Measurements from ENCODE around the gene HNRNPA0.

GRCh38 chr5:137758121-137758520, 4.0 kb upstream of the HNRNPA0 start:
- no peak for TF ChIP-seq ZFP30 (CRISPR knock-in tag; IDR thresholded peaks at IDR 0.05)
- TF ChIP-seq SNAI2 (CRISPR knock-in tag; IDR thresholded peaks at IDR 0.05): no peak
- TF ChIP-seq RARB (CRISPR knock-in tag; IDR thresholded peaks at IDR 0.05): no peak
- no peak for TF ChIP-seq PATZ1 (CRISPR knock-in tag; IDR thresholded peaks at IDR 0.05; ENCODE audit: borderline replicate concordance)
- no peak for TF ChIP-seq CREB5 (CRISPR knock-in tag; IDR thresholded peaks at IDR 0.05; ENCODE audit: low read depth)
- TF ChIP-seq ZNF70 (CRISPR knock-in tag; IDR thresholded peaks at IDR 0.05): no peak
- no peak for TF ChIP-seq PPARA (CRISPR knock-in tag; IDR thresholded peaks at IDR 0.05; ENCODE audit: borderline replicate concordance)
- TF ChIP-seq GLIS3 (CRISPR knock-in tag; IDR thresholded peaks at IDR 0.05): no peak
- no peak for TF ChIP-seq ZNF8 (CRISPR knock-in tag; IDR thresholded peaks at IDR 0.05)
- TF ChIP-seq ARNTL (CRISPR knock-in tag; IDR thresholded peaks at IDR 0.05; ENCODE audit: borderline replicate concordance, low read depth): no peak
- TF ChIP-seq OSR1 (CRISPR knock-in tag; IDR thresholded peaks at IDR 0.05): no peak
- TF ChIP-seq ZFP3 (CRISPR knock-in tag; IDR thresholded peaks at IDR 0.05): no peak
- no peak for TF ChIP-seq CSRNP3 (CRISPR knock-in tag; IDR thresholded peaks at IDR 0.05)
